ELR (cell line): ENCODE measurements around the gene FBXO39.
A peak's percentile ranks its signal among the peaks of the same experiment; 100 is the strongest.
"Not testable (repeated sequence)": the region's sequence is repeated elsewhere in the genome, so short reads cannot be mapped to it uniquely, and the experiment has no call there.

ENCODE experiments used
- DNase-seq: peaks from one replicate; pipeline ENCODE4 v3.0.0-alpha.2; 2015; ENCODE audit warnings: low read depth

The FBXO39 gene

DNA sequence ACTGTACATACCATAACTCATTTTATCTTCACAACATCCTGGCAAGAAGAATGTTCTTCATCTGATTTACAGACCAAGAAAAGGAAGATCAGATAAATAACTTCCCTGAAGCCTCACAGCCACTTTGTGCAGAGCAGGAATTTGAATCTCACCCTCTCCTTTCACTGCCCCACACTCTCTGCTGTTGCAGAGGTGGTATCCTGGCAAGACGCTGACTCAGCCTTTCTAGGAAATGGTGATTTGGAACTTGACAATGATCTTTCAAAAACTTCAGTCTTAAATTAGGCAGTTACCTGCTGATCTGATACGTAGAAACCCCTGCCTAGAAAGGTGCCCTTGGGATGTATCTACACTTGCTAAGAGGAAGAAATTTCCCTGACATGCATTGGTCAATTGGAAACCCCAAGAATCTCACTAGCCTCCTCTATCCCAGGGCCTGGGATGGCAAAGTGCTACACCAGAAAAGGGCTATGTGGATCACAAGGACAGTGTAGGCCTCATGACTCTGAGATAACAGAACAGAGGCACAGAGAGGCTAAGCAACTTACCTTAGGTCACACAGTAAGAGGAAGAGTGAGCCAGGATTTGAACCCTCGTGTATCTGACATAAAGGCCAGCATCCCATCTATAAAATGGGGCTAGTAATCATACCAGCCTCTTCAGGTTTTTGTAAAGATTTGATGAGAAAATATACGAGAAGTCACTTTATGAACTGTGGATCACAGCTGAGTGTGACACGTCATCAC, 17.9 kb downstream of the FBXO39 start:
- DNase-seq, result no peak

DNA sequence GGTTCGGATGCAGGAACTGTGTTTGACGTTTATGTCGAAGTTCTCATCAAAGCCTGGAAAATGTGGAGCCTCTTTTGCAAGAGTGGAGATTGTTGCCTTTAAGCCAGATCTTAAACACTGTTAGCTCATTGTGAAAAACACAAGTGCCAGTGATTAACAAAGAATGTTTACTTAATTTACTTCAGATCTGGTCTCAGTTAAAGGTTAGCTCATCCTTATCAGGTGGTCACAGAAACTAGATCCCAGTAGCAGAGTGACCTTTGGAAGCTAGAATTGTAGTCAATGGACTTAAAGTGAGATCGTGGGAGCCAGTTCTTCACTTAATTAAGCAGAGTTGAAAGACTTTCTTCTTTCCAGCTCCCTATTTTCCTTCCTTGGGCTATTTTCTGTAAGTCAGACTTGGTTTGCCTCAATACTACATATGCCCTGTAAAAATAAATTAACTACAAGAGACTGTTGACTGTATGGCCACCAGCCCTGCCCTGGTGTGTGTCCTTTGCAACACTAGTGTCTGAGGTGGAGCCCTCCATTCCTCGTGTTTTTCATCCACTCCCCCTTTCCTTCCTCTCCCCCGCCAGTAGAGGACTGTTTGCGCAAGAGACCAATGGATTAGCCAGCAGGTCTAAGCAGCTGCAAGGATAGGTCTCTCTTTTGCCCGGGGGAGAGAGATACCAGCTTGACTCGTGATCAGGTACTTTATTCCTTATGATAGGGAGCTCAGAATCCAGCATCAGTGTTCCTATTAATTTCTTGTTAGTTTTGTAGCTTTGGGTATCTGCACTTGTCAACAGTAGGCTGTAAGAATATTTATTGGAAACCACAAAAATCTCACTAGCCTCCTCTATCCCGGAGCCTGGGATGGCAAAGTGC, 20.2 kb downstream of the FBXO39 start:
- DNase-seq, result no peak

DNA sequence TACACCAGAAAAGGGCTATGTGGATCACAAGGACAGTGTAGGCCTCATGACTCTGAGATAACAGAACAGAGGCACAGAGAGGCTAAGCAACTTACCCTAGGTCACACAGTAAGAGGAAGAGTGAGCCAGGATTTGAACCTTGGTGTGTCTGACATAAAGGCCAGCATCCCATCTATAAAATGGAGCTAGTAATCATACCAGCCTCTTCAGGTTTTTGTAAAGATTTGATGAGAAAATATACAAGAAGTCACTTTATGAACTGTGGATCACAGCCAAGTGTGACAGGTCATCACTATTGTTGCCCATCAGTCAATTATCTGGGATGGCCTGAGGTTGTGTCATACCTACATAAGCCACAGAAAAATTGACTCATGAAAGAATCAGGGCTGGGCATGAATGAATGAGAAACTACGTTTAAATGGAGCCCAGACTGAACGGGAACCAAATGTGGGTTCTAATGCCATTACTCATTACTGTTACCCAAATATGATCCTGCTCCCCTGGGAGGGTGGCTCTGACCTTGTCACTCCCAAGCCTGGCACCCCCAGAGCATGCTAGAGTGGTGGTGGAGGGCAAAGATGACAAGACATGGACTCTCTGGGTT, 21.0 kb downstream of the FBXO39 start:
- DNase-seq, result peak; percentile 58

GRCh38 chr17:6797718-6798351, 21.8 kb downstream of the FBXO39 start:
- DNase-seq, result no peak

DNA sequence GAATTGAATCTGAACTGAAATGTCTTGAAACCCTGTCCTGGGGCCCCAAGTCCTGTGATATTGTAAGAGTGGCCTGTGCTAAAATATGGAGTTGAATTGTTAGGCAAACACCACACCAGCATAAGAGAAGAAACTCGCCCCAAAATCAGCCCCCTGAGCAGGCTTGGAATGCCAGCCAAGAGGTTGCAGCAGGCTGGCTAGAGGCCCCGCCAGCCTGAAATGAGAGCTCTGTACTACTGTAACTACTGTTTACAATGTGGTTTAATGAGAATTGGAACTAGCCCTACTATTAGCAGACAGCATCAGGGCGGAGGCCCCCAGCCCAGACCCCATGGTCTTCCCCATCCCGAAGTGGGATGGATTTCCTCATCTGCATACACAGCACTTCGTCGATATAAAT, 23.7 kb downstream of the FBXO39 start:
- no peak for DNase-seq

DNA sequence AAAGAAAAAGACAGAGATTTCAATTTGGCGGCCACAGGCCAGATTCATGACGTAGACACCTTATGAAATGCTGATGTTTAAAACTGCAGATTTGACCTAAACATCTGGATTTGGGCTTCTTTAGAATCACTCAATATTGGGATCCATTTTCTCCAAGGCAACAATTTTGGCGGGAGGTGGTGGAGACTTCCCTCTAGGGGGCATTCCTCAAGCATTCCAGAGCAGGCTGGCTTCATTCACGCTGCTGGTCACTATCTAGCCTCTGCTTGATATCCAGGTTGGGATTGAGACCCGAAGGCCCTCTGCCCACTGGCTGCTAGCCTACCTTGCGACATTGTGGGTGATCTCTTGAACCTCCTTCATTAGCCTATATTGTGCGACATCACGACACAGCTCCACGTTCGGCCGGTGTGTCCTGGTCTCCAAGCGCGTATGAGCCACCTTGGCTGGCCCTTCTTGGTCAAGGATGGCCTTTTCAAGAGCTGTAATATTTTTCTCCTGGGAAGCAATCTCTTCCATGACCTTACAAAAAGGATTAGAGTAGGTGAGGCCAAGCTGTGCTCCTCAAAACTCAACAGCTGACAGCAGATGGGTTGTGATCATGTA, 24.5 kb downstream of the FBXO39 start:
- DNase-seq, result no peak

DNA sequence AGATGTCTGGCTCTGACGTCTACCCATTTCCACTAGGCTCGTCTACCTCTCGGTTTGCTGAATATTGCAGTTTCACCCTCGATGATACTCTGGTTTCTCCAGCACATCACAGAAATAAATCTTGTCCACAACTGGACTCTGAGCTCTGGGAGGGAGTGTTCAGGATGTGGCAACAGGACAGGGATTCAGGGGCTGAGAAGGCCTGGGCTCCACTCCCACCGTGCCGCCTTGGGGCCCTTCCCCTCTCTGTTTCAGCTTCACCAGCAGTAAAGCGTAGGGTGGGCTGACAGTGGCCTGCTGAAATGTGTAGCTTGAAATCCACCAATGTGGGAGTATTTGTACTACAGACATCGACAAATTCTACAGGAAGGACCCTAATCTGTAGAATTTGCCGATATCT, 35.5 kb downstream of the FBXO39 start:
- no peak for DNase-seq

DNA sequence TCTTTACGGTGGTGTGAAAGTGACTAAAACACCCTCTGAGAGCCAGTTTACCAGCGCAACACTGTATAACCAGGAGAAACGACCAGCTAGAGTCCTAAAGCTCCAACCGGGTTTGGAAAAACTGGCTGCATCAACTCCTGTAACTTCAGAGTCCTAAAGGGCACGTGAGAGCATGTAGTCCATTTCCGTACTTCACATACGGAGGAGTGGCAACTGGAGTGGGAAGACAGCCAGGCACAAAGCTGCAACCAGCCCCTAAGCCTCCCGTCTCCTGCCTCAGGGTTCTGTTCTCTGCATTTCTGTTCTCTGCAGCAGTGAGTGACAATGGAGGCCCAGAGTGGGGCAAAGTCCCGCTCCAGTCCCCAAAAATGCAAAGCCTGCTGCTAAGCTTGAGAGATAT, 36.3 kb downstream of the FBXO39 start:
- DNase-seq, result no peak

DNA sequence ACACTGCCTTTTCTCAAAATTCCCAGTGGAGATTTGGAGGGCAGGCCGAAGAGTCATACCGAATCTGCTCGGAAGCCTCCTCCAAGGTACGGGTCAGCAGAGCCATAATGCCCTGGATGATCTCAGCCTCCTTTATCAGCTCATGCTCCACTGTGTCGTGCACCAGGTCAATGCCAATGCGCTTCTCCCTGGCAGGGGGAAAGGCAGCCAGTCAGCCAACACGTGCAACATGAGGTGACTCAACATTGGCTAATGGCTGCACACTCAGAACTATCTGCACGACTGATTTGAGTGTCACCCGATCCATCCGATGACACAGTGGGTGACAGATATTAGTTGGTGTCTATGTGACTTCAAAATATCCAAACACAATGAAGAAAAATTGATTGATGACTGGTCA, 39.8 kb downstream of the FBXO39 start:
- no peak for DNase-seq

- DNase-seq, result not testable (repeated sequence)
Observed at GRCh38 chr17:6816368-6816767, 40.4 kb downstream of the FBXO39 start.

GRCh38 chr17:6818938-6819337, 42.9 kb downstream of the FBXO39 start:
- no peak for DNase-seq

- peak; percentile 55 for DNase-seq
Observed at GRCh38 chr17:6823011-6823442, 47.0 kb downstream of the FBXO39 start.

DNA sequence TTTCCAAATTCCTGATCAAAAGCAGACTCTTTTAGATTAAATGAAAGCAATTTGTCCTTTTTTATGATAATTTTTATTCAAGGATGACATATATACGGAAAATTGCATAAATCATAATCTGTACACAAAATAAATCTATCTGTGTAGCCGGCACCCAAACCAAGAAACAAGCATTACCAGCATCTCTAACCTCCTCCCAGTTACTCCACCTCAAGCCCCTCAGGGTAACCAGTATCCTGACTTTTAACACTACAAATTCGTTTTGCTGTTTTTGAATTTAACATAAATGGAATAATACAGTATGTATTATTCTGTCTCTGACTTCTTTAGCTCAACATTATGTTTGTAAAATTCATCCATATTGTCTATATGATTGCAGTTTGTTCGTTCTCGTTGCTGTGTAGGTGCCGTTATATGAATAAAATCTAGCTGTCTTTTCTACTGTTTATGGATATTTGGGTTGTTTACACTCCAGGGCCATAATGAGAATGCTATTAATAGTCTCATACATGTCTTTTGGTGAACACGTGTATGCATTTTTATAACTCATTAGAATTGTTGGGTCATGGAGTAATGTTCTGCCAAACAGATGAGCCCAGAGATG, 54.5 kb downstream of the FBXO39 start:
- no peak for DNase-seq

DNA sequence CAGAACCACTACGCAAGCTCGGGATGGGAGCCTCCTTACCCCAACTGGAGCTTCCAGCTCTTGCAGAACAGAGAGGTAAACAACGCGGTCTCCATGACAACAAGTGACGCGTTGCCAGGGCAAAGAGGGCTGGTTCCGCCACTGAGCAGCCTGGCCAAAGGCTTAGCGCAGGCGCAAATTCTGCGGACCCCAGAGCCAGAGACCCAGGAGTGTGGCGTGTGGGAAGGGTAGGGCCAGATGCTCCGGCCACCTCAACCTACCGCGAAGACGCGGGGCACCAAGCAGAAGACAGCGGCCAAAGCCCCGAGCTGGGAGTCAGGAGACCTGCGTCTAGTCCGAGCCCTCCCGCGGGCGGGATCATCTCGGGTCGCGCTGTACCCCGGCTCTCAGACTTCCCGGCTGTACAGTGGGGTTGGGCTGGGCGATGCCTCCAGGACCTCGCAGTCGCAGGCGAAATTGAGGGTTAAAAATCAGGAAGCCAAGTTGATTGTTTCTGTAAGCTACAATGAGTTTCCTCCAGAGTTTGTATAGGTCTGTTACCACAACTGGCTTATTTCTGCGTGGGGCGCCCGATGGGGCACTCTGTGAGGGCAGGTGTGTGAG, 55.7 kb downstream of the FBXO39 start, which contains the start of gene TEKT1:
Gene TEKT1 (minus strand): TSS at position 69 of the 603 bp plus-strand sequence. CDS start 1,353 bp downstream, outside the sequence.
- peak; percentile 45 for DNase-seq
